Activated naive CD4-positive, alpha-beta T cell treated with anti-CD3 and anti-CD28 coated beads, Interleukin-2, amount 50 U/mL, for 16 hours (primary cell): ENCODE measurements around the gene ZBTB49.

Source experiments
- DNase-seq: peaks from one replicate; pipeline ENCODE4 v3.0.0-alpha.2; 2020

Gene ZBTB49

GRCh38 chr4:4284827-4285618 is 5.0 kb upstream of the ZBTB49 start:
- no peak for DNase-seq

GRCh38 chr4:4288098-4288497 is 2.0 kb upstream of the ZBTB49 start:
- DNase-seq = no peak

GRCh38 chr4:4289055-4289454 is 996 bp upstream of the ZBTB49 start:
- DNase-seq = no peak

GRCh38 chr4:4289597-4289940 is 482 bp upstream of the ZBTB49 start:
- no peak for DNase-seq

GRCh38 chr4:4293279-4293678 is 3.2 kb downstream of the ZBTB49 start:
- DNase-seq = no peak

GRCh38 chr4:4296283-4296846 is 6.3 kb downstream of the ZBTB49 start:
- no peak for DNase-seq

- DNase-seq = no peak
These were observed 9.0 kb downstream of the ZBTB49 start for GRCh38 chr4:4299006-4299405.

- DNase-seq = no peak
These were observed 11.9 kb downstream of the ZBTB49 start for GRCh38 chr4:4302001-4302400.

GRCh38 chr4:4302416-4302815 is 12.4 kb downstream of the ZBTB49 start:
- DNase-seq = no peak

GRCh38 chr4:4306920-4307319 is 16.9 kb downstream of the ZBTB49 start:
- no peak for DNase-seq

GRCh38 chr4:4308800-4309441 is 18.9 kb downstream of the ZBTB49 start:
- no peak for DNase-seq

- DNase-seq = no peak
These were observed 21.1 kb downstream of the ZBTB49 start for GRCh38 chr4:4311193-4311592.

GRCh38 chr4:4315461-4316149 is 25.6 kb downstream of the ZBTB49 start:
- DNase-seq = no peak

GRCh38 chr4:4316150-4316495 is 26.1 kb downstream of the ZBTB49 start:
- DNase-seq = no peak

GRCh38 chr4:4317496-4318232 is 27.6 kb downstream of the ZBTB49 start:
- DNase-seq = no peak

- no peak for DNase-seq
These were observed 30.5 kb downstream of the ZBTB49 start for GRCh38 chr4:4320528-4320927.

- DNase-seq = no peak
These were observed 31.1 kb downstream of the ZBTB49 start for GRCh38 chr4:4320951-4321714.

GRCh38 chr4:4321951-4322688 is 32.1 kb downstream of the ZBTB49 start:
- DNase-seq = no peak

- DNase-seq = no peak
These were observed 33.9 kb downstream of the ZBTB49 start for GRCh38 chr4:4323705-4324534.

GRCh38 chr4:4325321-4325720 is 35.3 kb downstream of the ZBTB49 start:
- DNase-seq = no peak

GRCh38 chr4:4326166-4326565 is 36.1 kb downstream of the ZBTB49 start:
- DNase-seq = no peak
